Activated naive CD8-positive, alpha-beta T cell treated with anti-CD3 and anti-CD28 coated beads, Interleukin-2, amount 50 U/mL, for 16 hours (primary cell): ENCODE results near the gene TXLNA.
A peak's percentile ranks its signal among the peaks of the same experiment; 100 is the strongest.

Experiments used
- DNase-seq: peaks from one replicate; pipeline ENCODE4 v3.0.0-alpha.2; 2020; ENCODE audit warnings: low read depth, low spot score

TXLNA gene

DNA sequence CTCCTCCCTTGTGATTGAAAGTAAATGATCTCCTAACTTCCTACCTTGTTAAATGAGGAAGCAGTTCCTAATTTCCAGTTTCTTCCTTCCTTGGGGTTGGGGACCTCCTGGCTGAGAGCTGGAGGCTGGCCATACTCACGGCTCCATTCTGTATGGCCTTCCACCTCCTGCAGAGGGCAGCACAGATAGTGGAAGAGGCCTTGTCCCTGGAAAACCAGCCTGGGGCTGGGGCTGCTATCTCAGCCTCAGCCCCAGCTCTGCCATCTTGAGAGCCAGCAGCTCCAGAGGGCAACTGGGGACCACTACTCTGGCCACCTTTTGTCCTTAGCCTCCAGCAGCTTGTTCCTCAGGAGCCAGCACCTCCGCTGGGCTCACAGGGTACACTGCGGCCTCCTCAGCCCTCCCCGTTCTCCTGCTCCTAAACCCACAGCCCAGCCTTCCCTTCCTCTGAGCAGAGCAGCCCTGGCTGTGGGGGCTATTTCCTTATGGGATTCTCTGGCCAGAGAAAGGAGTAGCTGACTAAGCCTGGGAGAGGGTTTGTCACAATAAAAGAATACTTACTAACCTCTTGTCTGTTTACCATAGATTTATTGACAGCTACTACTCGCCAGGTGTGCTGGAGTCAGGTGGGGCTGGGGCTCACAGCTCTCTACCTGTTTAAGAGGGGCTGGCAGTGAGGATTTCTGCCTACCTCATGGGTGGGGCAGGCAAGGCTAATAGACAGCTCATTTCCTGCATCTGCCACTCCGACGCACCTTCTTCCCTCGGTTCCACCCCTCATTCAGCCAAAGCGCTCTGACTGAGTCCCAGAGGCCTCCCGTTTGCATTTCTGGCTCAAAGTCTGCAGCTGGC, 36.4 kb downstream of the TXLNA start:
- peak; percentile 39 for DNase-seq

DNA sequence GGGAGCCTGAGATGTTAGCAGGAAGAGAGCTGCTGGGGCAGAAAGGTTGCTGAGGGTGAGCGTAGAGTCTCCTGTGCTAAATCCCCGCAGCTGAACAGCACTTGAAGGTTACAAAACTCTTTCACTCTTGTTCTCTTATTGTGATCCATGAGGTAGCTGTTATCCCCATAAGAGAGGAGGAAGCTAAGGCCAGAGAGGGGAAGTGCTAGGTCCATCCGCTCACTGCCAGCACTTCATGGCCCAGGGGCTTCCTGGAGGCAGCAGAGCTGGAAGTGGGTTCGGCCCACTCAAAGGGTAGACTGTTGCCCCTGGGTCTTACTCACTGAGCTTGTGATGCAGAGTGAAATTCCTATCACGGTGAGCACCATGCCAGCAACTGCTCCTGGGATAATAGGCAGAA, 37.1 kb downstream of the TXLNA start:
- DNase-seq, result no peak

DNA sequence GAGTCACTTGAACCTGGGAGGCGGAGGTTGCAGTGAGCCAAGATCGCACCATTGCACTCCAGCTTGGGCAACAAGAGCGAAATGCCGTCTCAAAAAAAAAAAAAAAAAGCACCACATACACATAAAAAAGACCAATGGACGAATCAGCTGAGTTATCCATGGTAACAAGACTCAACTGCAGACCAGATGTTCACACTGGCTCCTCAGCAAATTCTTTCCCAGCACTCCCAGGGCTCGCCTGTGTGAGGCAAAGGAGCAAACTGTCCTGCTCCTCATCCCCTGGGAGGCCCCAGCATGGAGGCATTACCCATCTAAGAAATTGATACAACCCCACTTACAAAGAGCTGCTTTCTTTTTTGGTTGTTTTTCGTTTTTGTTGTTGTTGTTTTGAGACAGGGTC, 39.5 kb downstream of the TXLNA start:
- no peak for DNase-seq

DNA sequence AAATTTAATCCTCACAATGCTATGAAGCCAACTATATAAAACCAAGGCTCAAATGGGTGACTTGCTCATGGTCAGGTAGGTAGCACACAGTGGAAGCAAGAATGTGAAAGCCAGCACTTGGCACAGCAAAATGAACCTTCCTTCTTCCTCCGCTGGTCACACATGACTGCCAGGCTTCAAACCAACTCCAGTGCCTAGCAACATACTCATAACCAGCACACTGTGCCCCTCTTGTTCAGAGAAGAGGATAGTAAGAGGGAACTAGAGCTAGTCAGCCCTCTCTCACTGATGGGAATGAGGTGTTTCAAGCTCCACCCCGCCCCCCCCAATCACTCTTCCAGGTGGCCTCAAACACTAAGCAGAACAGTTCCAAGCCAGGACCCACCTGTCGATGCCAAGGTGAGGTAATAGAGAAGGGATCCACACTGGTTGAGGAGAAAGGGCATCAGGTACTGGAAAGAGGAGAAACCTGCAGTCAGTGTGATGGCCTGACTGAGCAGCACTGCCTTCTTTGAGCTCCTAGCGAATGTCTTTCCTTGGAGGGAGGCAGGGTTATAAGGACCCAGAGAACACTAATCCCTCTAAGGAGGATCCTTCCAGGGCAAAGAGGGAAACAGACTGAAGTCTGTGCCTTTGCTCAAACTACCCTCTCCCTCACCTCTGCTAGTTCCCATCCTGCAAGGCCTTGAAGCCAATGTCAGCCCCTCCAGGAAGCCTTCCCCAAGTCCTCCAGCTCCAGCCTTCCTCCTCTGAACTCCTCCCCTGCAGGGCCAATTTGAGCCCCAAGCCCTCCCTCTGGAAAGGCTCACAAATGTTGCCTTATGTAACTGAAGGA, 41.5 kb downstream of the TXLNA start:
- DNase-seq, result no peak

DNA sequence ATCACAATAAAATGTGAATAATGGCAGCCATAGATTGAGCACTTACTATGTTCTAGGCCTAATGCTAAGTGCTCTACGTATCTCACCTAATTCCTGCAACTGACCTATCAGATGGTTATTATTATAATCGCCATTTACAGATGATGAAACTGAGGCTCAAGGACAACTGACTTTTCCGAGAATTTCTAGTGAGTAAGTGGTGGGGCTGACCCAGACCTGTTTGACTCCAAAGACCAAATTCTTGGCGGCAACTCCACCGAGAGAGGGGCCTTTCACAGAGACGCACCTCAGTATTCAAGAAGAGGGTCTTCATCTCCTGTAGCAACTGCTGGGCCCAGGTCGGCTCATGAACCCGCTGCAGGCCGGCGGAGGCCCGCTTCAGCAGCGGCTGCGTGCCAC, 42.1 kb downstream of the TXLNA start:
- no peak for DNase-seq

DNA sequence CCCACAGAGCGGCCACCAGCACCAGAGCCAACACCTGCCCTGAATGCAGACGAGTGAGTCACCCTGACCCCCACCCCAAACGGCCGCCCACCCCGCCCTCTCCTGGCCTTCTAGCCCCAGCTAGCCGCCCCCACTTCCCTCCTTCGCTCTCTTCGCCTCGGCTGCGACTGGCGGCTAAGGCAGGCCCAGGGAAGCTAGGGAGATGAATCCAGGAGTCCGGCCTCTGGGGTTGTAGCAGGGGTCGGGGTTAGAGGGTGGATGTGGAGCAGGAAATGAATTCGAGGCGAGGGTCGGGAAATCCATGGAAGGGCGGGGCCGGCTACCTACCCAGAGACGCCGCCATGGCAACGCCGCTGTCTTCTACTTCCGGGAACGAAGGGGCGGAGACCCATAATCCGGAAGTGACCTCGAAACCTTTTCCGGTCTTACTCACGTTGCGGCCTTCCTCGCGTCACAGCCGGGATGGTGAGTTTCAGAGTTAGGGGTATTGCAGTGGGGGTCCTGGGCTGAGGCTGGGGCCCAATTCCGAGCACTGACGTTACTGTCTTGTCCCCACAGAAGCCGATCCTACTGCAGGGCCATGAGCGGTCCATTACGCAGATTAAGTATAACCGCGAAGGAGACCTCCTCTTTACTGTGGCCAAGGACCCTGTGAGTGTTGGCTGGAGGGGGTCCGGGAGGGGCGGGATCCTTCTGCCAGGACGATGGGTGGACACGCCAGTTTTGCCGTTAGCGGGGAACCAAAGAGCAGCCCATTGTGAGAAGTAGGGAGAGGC, 42.7 kb downstream of the TXLNA start, which contains the start of the genes EIF3I and TMEM234:
TSS of gene EIF3I (plus strand) at position 428 of the 776 bp plus-strand sequence. CDS start at position 463, 35 bp downstream.
TSS of gene TMEM234 (minus strand) at position 374 of the 776 bp plus-strand sequence. CDS start at position 343, 31 bp downstream.
- peak; percentile 81 for DNase-seq

DNA sequence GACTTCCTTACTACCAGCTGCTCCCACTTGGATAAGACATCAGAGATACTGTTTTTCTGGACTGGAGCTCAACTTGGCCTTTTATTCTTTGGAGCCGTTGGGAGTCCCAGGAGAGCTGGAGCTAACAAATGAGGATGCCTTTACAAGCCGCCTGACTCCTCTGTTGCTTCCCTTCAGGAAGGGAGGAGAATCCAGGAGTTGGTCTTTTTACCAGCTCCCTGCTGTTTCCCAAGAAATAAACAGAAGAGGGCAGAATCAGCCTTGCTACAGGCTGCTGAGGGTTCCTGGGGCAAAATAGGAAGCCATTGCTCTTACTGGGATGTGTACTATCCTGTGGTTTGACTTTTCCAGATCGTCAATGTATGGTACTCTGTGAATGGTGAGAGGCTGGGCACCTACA, 44.2 kb downstream of the TXLNA start:
- DNase-seq, result no peak

DNA sequence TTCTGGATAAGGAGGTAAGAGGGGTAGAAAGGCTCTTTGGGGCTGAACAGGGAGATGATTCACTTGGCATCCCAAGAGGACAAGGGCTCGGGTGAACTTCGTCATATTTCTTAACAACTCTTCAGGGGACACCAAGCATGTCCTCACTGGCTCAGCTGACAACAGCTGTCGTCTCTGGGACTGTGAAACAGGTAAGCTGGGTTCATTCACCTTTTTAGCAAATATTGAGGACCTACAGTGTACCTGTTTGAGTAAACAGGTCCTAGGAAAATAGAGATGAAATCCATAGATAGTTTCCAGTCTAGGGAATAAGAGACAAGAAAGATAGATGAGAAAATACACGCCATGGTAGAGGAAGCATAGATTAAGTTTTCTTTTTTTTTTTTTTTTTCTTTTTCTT, 44.8 kb downstream of the TXLNA start:
- no peak for DNase-seq

DNA sequence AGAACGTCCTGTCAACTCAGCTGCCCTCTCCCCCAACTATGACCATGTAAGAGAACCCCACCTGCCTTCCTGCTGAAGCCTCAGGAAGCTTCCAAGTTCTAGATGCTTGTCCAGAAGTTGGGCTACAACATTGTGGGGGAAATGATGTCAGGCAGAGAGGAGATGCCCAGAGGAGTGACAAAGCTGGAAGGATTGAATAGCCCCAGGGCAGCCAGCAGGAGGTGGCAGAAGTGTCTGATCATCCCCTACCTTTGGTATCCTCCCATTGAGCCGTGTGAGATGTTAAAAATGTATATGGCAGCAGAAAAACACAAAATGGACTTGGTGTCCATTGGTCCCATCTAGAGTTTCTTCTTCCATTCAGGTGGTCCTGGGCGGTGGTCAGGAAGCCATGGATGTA, 49.3 kb downstream of the TXLNA start:
- DNase-seq, result no peak

DNA sequence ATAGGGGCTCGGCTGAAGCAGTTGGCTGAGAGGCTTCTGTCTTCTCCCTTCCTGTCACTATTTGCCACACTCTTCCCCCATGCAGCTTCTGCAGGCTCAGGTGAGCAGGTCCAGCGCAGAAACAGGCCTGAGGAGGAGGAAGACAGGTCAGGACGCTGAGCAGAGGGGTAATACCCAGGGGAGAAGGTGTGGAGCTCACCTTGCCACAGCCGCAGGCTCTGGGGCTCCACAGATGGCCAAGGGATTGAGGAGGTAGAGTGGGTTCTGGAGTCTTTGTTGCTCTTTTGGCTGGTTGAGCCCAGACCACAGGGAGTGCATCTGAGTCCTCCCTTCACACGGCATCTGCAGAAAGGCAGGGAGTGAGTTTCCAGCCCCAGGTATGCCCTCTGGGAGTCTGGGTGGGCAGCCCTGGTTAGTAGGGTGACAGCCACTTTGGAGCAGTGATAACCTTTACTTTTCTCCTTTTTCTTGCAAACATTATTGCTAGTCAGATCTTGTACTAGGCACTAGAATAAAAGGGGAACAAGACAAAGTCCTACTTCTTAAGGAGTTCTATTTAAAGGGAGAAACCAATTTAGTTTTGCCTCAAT, 52.5 kb downstream of the TXLNA start:
- DNase-seq, result no peak

DNA sequence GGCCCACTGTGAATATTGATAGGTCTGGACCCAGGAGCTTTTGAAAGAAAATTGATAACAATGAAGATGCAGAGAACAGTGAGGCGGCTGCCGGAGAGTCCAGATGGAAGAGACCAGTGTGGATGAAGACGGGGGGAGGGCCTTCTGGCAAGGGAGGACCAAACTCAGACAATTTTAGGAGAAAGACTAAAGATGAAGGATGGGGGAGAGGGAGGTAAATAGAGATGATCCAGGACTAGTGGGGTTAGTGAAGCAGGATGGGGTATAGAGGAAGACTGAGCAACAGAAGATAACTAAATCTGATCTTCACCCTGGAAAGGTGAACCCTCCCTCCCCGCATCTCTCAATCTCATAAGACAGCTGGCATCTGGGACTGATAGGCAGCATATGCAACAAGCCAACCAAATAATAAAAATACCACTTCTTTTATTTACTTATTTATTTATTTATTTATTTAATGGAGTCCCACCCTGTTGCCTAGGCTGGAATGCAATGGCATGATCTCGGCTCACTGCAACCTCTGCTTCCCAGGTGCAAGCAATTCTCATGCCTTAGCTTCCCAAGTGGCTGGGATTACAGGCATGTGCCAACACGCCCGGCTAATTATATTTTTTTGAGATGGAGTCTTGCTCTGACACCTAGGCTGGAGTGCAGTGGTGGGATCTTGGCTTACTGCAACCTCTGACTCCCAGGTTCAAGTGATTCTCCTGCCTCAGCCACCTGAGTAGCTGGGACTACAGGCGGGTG, 53.3 kb downstream of the TXLNA start:
- DNase-seq, result no peak

DNA sequence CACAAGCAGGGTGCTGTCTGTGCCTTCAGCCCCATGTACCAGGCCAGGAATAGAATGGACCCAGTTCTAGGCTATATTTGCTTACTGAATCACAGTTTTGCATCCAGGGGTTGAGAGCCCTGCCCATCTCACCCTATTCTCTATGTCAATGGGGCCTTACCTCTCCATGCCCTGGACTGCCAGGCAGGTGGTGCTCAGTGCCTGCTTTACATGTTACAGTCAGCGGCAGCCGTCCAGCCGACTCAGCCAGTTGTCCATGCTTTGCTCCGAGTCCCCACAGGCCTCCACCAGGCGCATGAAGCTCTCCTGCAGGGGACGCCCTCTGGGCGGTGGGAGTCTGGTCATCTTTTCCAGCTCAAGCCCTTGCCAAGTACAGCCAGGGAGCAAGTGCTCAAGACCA, 55.3 kb downstream of the TXLNA start:
- no peak for DNase-seq

DNA sequence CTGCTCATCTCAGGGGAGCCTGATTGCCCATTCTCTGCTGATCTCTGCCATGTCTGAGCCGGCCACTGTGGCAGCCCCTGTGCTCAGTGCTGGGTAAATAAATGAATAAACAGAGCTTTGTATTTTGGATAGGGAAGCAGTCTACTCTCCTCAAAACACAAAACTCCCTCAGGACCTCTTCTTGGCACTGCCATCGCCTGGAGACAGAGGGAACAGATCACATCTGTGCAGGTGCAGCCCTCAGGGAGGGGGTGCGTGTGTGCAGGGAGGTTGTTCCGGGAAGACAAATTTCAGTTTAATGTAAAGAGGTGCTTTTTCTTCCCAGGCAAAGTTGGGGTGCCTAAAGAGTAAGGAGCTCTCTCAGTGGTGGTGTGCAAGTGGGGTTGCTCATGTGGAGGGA, 59.9 kb downstream of the TXLNA start:
- DNase-seq, result no peak

DNA sequence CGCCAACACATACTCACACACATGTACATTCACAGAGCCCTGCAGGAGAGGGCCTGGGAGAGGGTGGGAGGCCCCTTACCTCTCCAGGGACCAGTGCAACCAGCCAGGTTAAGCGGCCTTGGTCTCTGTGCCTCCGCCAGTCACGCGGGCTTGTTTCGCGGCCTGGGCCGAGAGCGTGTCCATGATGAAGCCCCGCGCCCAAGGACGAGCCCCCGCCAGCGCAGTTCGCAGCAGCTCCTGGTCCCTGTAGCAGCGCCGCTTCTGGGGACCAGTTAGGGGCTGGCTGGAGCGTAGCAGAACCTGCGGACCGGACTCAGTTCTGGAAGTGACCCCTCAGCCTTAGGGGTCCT, 60.3 kb downstream of the TXLNA start:
- DNase-seq, result no peak

DNA sequence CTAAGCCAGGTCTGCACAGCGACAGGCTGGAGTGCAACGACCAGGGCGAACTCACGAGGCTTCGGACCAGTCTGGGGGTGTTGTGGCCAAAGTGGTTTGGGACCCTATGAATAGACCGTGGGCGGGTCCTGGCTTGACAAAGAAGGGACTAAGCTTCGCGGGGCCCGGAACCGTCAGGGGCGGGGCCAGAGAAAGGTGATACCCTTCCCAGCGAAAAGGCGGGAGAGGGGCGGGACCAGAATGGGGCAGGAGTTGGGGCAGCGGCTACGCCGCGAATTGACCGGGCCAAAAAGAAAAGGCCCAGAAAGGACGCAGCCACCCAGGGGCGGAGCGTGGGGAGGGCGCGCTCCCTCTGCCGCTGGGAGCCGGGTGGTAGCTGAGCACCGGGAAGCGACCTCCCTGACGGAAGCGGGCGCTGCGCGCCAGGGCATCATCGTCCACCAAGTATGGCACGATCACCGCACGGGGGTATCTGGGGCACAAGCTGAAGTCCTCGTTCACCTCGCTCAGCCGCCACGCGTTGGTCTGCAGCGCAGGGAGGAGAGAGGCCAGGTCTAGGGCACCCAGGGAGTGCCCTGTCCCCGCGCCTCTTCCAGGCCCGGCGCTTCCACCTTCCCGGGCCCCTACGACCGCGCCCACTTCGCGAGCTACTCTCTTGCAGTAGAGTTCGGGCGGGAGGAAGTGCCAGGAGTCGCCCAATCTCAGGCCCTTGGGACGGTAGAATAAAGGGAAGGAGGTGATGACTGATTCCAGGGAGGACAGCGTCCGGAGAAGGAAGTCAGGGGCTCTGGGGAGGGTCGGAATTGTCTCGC, 60.9 kb downstream of the TXLNA start:
- no peak for DNase-seq

DNA sequence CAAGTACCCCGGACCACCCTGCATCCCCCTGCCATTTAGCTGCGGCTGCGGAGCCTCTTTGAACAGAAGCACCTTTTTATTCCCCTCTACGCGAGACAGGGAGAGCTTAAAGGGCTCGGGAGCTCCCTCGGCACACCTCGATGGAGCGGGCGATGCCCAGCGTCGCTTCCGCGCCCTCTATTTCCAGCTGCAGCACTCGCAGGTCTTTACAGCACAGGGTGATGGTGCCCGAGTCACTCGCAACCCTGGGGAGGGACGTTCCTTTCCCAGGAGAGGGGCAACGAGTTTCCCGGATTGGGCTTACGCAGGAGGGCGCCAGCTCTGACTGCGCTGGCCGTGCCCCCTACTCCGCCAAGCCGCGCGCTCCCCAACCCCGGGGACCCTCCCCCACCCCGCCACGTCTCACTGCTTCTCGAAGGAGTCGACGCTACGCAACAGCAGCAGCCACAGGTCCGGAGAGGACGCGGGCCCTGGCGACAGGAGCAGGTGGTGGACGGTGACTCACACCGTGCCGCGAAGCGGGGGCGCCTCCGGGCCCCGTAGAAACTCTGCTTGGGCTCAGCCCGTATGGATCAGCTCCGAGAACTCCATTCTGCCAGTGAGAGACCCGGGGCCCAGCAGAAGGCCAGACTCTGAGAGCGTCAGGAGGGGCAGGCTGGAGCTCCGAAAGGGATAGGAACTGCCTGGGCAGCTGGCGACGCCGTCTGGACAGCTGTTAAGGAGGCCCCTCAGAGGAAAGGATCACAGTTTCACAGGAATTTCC, 61.7 kb downstream of the TXLNA start:
- DNase-seq, result no peak

DNA sequence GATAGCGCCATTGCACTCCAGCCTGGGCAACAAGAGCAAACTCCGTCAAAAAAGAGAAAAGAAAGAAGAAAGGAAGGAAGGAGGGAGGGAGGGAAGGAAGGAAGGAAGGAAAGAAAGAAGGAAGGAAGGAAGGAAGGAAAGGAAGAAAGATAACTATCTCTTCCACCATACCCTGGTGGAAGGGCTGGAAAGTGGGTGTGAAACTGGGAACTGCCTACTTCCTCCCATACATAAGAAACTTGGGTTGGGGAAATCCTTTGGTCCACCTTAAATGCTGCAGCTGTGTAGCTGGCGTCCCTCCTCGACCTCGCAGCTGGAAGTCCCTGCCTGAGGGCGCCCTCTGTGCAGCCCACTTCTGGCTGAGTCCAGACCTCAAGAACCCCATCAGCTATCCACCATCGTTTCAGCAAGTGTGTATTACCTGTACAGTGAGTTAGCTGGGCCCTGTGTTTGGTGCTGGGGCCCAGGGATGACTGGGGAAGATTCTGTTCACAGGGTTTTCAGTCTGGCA, 62.9 kb downstream of the TXLNA start:
- DNase-seq, result no peak

DNA sequence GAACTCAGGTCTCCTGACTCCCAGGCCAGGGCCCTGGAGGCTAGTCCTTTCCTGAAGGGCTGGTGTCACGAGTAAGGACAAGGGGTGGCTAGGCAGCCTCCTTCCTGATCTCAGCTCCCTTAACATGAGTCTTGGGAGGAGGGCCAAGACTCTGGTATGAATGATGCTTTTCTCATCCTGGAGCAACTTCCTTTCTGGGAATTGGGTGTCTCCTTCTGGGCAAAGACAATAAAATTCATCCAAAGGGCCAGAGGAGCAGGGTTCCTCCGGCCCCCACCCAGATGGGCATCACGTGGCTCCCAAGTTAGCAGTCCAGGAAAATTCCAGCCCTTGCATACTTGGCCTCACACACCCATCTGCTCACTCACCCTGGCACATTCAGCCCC, 67.4 kb downstream of the TXLNA start, which contains the start of gene FAM167B:
TSS of gene FAM167B (plus strand) at position 335 of the 386 bp plus-strand sequence. CDS start 200 bp downstream, outside the sequence.
- no peak for DNase-seq

DNA sequence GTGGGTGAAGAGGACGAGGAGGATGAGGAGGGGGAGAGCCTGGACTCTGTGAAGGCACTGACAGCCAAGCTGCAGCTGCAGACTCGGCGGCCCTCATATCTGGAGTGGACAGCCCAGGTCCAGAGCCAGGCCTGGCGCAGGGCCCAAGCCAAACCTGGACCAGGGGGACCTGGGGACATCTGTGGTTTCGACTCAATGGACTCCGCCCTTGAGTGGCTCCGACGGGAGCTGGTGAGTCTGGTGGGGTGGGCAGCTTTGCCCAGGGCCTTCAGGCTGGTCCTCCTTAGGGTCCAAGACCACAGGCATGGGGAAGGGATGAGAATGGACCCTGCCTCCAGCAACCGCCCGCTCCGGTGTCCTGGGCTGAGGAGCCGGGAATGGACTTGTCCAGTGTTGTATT, 68.0 kb downstream of the TXLNA start:
- DNase-seq, result no peak
